Measurements from ENCODE around the gene GCNA.

Gene GCNA

DNA sequence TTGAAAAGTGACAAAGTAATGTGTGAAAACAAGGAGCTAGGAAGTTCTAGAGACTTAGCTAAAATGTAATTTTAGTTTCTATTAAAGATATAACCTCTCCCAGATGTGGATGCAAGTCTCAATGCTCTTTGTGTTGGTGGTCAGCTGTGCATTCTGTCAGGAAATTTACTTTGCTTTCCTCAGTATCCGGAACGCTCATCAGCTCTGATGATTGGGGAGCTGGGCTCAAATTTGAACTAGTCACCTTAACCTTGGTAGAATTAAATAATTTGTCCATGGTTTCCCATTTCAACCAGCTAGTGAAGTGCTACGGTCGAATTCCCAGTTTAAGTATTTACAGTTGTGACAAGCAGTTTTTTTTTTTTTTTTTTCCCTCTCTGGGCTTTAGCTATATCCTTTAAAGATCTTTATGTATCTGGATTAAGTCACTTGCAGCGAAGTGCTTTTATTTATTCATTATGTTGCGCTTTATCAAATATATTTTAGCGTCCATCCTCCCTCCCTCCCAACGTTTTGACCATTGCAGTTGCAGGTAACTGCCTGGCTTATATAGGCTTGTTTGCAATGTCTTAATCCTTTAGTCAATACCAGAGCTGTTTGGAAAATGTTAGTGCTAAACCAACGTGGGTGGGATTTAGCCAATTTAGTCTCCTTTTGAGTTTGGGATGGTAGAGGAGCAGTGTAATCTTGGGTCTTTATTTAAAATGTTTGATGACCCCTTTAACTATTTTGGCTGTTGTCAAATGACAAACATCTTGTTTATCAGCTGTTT is 43.3 kb upstream of the GCNA start:
- no peaks in the 10 kb centered on the region for H3K27me3 ChIP-seq (replicated peaks; ENCODE audit: insufficient read depth, low read length)
- TF ChIP-seq, protein P1, sequence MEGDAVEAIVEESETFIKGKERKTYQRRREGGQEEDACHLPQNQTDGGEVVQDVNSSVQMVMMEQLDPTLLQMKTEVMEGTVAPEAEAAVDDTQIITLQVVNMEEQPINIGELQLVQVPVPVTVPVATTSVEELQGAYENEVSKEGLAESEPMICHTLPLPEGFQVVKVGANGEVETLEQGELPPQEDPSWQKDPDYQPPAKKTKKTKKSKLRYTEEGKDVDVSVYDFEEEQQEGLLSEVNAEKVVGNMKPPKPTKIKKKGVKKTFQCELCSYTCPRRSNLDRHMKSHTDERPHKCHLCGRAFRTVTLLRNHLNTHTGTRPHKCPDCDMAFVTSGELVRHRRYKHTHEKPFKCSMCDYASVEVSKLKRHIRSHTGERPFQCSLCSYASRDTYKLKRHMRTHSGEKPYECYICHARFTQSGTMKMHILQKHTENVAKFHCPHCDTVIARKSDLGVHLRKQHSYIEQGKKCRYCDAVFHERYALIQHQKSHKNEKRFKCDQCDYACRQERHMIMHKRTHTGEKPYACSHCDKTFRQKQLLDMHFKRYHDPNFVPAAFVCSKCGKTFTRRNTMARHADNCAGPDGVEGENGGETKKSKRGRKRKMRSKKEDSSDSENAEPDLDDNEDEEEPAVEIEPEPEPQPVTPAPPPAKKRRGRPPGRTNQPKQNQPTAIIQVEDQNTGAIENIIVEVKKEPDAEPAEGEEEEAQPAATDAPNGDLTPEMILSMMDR (IDR thresholded peaks at IDR 0.05; ENCODE audit: low read length): no peak
- TF ChIP-seq EZH2phosphoT487 (IDR thresholded peaks at IDR 0.05; ENCODE audit: low read length) (no peak), EZH2 (optimal IDR thresholded peaks at IDR 0.05; ENCODE audit: low read depth, low read length) (no peak)
- H4K20me1 ChIP-seq (ENCODE audit: insufficient read depth, low read length): peaks cover 51% of the 10 kb centered on the region
- H3F3A ChIP-seq (ENCODE audit: insufficient read depth, low read length): peaks cover 33% of the 10 kb centered on the region
- H3K9me2 ChIP-seq (replicated peaks; ENCODE audit: insufficient read depth, low read length): no peaks in the 10 kb centered on the region
- DNase-seq: no peak
- H2AFZ ChIP-seq (ENCODE audit: low read length): no peak overlapping the region
- H3K27ac ChIP-seq (ENCODE audit: low read length): peak overlapping the region; percentile 92; the same call in 1 of the 2 replicates
- H3K4me2 ChIP-seq (ENCODE audit: low read depth, low read length): peak overlapping the region; percentile 68
- H3K36me3 ChIP-seq (replicated peaks; ENCODE audit: insufficient read depth, low read length): no peaks in the 10 kb centered on the region; the same call in none of the 2 replicates
- peak overlapping the region; percentile 97 for H3K4me3 ChIP-seq (ENCODE audit: low read length)
- H3K79me2 ChIP-seq (ENCODE audit: low read length): peaks cover 84% of the 10 kb centered on the region
- H3K4me1 ChIP-seq (ENCODE audit: low read length): peaks cover 25% of the 10 kb centered on the region
- peak overlapping the region; percentile 98; the same call in 1 of the 2 replicates for H3K9ac ChIP-seq (ENCODE audit: low read length)
- H3K9me3 ChIP-seq (replicated peaks; ENCODE audit: insufficient read depth, low read length): no peaks in the 10 kb centered on the region

DNA sequence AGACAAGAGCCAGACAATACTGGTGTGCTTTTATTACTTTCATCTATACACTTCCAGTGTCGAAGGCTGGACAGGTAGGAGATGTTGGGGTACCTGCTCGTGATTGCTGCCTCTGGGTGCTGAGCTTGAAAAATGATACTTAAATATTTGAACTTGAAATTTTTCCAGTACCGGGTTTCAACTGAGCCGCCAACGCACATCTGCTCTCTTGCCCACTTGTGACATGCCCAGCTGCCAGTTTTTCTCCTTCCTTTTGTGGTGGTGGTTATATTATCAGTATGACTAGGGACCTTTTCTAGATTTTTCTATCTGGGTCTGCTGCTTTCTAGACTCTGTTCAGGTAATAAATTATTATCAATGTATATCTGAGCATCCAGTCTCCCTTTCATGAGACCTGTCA is 42.0 kb upstream of the GCNA start:
- Histone ChIP-seq H4K20me1 (ENCODE audit: insufficient read depth, low read length) (peaks cover 64% of the 10 kb centered on the region), H3F3A (ENCODE audit: insufficient read depth, low read length) (peaks cover 33% of the 10 kb centered on the region), H3K36me3 (replicated peaks; ENCODE audit: insufficient read depth, low read length) (no peaks in the 10 kb centered on the region; the same call in none of the 2 replicates), H3K4me1 (ENCODE audit: low read length) (peaks cover 31% of the 10 kb centered on the region), H3K4me2 (ENCODE audit: low read depth, low read length) (peak overlapping the region; percentile 68), H3K4me3 (ENCODE audit: low read length) (peak overlapping the region; percentile 97), H3K79me2 (ENCODE audit: low read length) (peaks cover 96% of the 10 kb centered on the region), H3K27ac (ENCODE audit: low read length) (peak overlapping the region; percentile 41; the same call in 1 of the 2 replicates), H3K9ac (ENCODE audit: low read length) (peak overlapping the region; percentile 98; the same call in 1 of the 2 replicates), H3K9me3 (replicated peaks; ENCODE audit: insufficient read depth, low read length) (no peaks in the 10 kb centered on the region), H3K27me3 (replicated peaks; ENCODE audit: insufficient read depth, low read length) (no peaks in the 10 kb centered on the region), H2AFZ (ENCODE audit: low read length) (no peak overlapping the region), H3K9me2 (replicated peaks; ENCODE audit: insufficient read depth, low read length) (no peaks in the 10 kb centered on the region)
- peak; percentile 21 for DNase-seq
- TF ChIP-seq EZH2 (optimal IDR thresholded peaks at IDR 0.05; ENCODE audit: low read depth, low read length) (no peak), EZH2phosphoT487 (IDR thresholded peaks at IDR 0.05; ENCODE audit: low read length) (no peak)
- TF ChIP-seq, protein P1 (IDR thresholded peaks at IDR 0.05; ENCODE audit: low read length): no peak

DNA sequence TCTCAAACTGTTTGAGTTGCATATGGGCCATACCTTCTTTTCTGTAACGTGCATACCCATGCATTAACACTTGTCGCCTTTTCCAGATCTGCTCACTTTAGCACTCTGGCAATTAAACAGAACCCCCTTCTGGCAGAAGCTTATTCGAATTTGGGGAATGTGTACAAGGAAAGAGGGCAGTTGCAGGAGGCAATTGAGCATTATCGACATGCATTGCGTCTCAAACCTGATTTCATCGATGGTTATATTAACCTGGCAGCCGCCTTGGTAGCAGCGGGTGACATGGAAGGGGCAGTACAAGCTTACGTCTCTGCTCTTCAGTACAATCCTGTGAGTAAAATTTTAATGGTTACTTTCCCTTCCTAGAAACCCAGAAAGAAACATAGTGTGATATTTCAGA is 40.5 kb upstream of the GCNA start:
- Histone ChIP-seq H3K27me3 (replicated peaks; ENCODE audit: insufficient read depth, low read length) (no peaks in the 10 kb centered on the region), H3K4me3 (ENCODE audit: low read length) (0 out of 2 replicates have a peak overlapping the region, but pooled peaks have one; percentile 2), H3K79me2 (ENCODE audit: low read length) (peaks cover 99% of the 10 kb centered on the region), H3K4me2 (ENCODE audit: low read depth, low read length) (peak overlapping the region; percentile 50), H3K4me1 (ENCODE audit: low read length) (peaks cover 29% of the 10 kb centered on the region; the same call in 1 of the 2 replicates), H3K36me3 (replicated peaks; ENCODE audit: insufficient read depth, low read length) (no peaks in the 10 kb centered on the region; the same call in none of the 2 replicates), H3K9me3 (replicated peaks; ENCODE audit: insufficient read depth, low read length) (no peaks in the 10 kb centered on the region), H3K9me2 (replicated peaks; ENCODE audit: insufficient read depth, low read length) (no peaks in the 10 kb centered on the region), H3F3A (ENCODE audit: insufficient read depth, low read length) (peaks cover 21% of the 10 kb centered on the region), H2AFZ (ENCODE audit: low read length) (no peak overlapping the region), H3K9ac (ENCODE audit: low read length) (no peak overlapping the region), H3K27ac (ENCODE audit: low read length) (no peak overlapping the region), H4K20me1 (ENCODE audit: insufficient read depth, low read length) (peaks cover 77% of the 10 kb centered on the region)
- no peak for TF ChIP-seq EZH2 (optimal IDR thresholded peaks at IDR 0.05; ENCODE audit: low read depth, low read length)
- TF ChIP-seq, protein P1 (IDR thresholded peaks at IDR 0.05; ENCODE audit: low read length): no peak
- no peak for TF ChIP-seq EZH2phosphoT487 (IDR thresholded peaks at IDR 0.05; ENCODE audit: low read length)
- DNase-seq: no peak
